ENCODE data around the gene RAD51. TPM values are rescaled to one million over a fixed set of nuclear protein-coding genes. Genes with fewer than 3 reads are reported as not detected.
"Not testable (repeated sequence)": the region's sequence is repeated elsewhere in the genome, so short reads cannot be mapped to it uniquely, and the experiment has no call there.

RAD51 gene
- total RNA-seq, 2 donors from 2014 or later = 2.3 TPM; not detected in 1

DNA sequence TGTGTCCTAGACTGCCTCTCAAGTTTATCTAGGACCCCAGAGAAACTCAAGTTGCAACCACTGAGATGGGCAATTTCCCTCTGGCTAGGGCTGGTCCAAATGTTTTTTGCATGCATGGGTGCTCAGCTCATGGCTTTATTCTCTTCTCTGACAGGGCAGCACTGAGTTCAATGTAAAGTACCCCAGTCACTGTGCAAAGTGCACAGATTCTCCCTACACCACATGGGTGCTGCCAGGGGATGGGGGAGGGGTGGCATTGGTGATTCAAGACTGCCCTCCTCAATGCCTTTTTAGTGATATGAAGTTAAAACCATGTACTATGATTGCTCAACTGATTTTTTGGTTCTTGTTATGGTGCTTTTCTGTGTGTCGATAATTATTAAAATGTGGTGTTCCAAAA is 14.8 kb upstream of the RAD51 start:
- H3K4me1 ChIP-seq = no peaks in the 10 kb centered on the region
- 79 to 84% methylated on average over 1 of the region's 1 CpG for WGBS, 2 donors
- intact Hi-C loops (cut with DNase I) = no loop called here
- H3K4me3 ChIP-seq = no peak overlapping the region
- no peaks in the 10 kb centered on the region for H3K36me3 ChIP-seq (replicated peaks in 1 of 2; ENCODE audit: insufficient read depth in 1 of 2, low read depth in 2 of 2)
- TF ChIP-seq, protein P1, sequence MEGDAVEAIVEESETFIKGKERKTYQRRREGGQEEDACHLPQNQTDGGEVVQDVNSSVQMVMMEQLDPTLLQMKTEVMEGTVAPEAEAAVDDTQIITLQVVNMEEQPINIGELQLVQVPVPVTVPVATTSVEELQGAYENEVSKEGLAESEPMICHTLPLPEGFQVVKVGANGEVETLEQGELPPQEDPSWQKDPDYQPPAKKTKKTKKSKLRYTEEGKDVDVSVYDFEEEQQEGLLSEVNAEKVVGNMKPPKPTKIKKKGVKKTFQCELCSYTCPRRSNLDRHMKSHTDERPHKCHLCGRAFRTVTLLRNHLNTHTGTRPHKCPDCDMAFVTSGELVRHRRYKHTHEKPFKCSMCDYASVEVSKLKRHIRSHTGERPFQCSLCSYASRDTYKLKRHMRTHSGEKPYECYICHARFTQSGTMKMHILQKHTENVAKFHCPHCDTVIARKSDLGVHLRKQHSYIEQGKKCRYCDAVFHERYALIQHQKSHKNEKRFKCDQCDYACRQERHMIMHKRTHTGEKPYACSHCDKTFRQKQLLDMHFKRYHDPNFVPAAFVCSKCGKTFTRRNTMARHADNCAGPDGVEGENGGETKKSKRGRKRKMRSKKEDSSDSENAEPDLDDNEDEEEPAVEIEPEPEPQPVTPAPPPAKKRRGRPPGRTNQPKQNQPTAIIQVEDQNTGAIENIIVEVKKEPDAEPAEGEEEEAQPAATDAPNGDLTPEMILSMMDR (IDR thresholded peaks at IDR 0.05) = no peak
- TF ChIP-seq POLR2A (IDR thresholded peaks at IDR 0.05) = no peak
- ATAC-seq (no peak), DNase-seq (no peak)
- H3K27ac ChIP-seq = no peak overlapping the region
- H3K9me3 ChIP-seq = no peaks in the 10 kb centered on the region
- no peaks in the 10 kb centered on the region for H3K27me3 ChIP-seq

DNA sequence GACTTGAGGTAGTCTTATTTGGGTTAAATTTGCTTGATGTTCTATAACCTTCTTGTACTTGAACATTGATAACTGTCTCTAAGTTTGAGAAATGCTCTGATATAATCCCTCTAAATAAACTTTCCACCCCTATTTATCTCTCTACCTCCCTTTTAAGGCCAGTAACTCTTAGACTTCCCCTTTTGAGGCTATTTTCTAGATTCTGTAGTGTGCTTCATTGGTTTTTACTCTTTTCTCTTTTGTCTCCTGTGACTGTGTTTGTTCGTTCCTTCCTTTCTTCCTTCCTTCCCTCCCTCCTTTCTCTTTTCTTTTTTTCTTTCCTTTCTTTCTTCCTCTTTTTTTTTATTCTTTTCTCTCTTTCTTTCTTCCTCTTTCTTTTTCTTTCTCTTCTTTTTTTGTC is 14.0 kb upstream of the RAD51 start:
- intact Hi-C loops (cut with DNase I); DNase-seq; ATAC-seq: not testable (repeated sequence)

GRCh38 chr15:40684381-40684780 is 10.6 kb upstream of the RAD51 start:
- TF ChIP-seq, protein P1 (IDR thresholded peaks at IDR 0.05) = no peak
- TF ChIP-seq POLR2A (IDR thresholded peaks at IDR 0.05) = no peak
- no peak overlapping the region for H3K27ac ChIP-seq
- DNase-seq (no peak), ATAC-seq (no peak)
- intact Hi-C loops (cut with DNase I) = no loop called here
- H3K4me1 ChIP-seq = no peaks in the 10 kb centered on the region
- H3K4me3 ChIP-seq = no peak overlapping the region
- no peaks in the 10 kb centered on the region for H3K9me3 ChIP-seq
- no peaks in the 10 kb centered on the region for H3K36me3 ChIP-seq (replicated peaks in 1 of 2; ENCODE audit: insufficient read depth in 1 of 2, low read depth in 2 of 2)
- H3K27me3 ChIP-seq = no peaks in the 10 kb centered on the region

More for the DNA sequence above, 14.0 kb upstream of the RAD51 start:
- not testable (repeated sequence) for H3K9me3 ChIP-seq; H3K4me3 ChIP-seq; H3K4me1 ChIP-seq; H3K36me3 ChIP-seq (replicated peaks in 1 of 2; ENCODE audit: insufficient read depth in 1 of 2, low read depth in 2 of 2); H3K27ac ChIP-seq; H3K27me3 ChIP-seq
- WGBS, 2 donors = 50 to 71% methylated on average over 1 of the region's 1 CpG

- DNase-seq (no peak), ATAC-seq (no peak)
- Histone ChIP-seq H3K27me3 (no peaks in the 10 kb centered on the region), H3K4me1 (no peaks in the 10 kb centered on the region), H3K27ac (no peak overlapping the region), H3K36me3 (replicated peaks in 1 of 2; ENCODE audit: insufficient read depth in 1 of 2, low read depth in 2 of 2) (no peaks in the 10 kb centered on the region), H3K4me3 (no peak overlapping the region), H3K9me3 (no peaks in the 10 kb centered on the region)
- 70 to 93% methylated on average over 2 of the region's 2 CpGs for WGBS, 2 donors
- intact Hi-C loops (cut with DNase I) = no loop called here
- no peak for TF ChIP-seq POLR2A (IDR thresholded peaks at IDR 0.05)
- TF ChIP-seq, protein P1 (IDR thresholded peaks at IDR 0.05) = no peak
These were observed 9.6 kb upstream of the RAD51 start for GRCh38 chr15:40685376-40685775.

DNA sequence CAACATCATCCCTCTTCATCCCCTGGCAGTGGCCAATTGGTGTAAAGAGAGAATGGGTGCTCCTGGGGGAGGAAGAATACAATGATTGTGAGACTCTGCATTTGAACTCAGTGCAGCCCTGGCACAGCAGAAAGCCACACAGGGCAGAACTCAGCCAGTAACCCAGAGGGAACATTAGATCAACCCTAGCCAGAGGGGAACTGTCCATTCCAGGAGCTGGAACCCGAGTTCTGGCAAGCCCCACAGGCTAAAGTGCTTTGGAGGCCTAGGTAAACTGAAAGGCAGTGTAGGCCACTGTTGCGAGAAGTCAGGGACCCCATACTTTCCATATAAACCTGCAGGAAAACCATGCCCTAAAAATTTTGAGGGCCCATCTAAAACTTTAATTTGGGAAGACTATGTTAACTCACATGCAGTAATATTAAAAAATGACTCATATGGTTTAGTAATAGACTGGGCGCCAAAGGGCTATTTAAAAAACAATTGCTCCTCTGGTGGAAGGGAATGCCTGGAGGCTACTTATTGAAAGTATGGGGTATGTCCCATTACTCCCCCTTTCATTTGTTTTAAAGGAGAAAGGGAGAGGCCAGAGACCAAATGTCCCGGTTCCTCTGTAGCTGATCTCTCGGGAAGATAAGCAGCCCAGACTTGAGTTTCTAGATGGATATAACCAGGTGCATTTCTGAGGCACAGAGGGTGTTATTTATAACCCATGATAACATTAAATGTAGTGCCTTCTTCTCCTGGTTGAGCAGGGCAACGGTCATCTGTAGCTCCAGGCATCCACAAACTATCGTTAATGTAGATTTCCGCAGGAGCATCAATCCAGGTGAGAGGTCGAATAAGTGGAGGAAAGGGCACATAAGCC is 5.8 kb upstream of the RAD51 start:
- DNase-seq (no peak), ATAC-seq (no peak)
- Histone ChIP-seq H3K27me3 (no peaks in the 10 kb centered on the region), H3K4me3 (no peak overlapping the region), H3K27ac (no peak overlapping the region), H3K4me1 (peaks cover 9% of the 10 kb centered on the region), H3K9me3 (no peaks in the 10 kb centered on the region), H3K36me3 (replicated peaks in 1 of 2; ENCODE audit: insufficient read depth in 1 of 2, low read depth in 2 of 2) (peaks cover 0 to 1% of the 10 kb centered on the region in 2 donors)
- TF ChIP-seq POLR2A (IDR thresholded peaks at IDR 0.05) = no peak
- TF ChIP-seq, protein P1 (IDR thresholded peaks at IDR 0.05) = no peak
- 83 to 86% methylated on average over 9 of the region's 9 CpGs for WGBS, 2 donors
- intact Hi-C loops (cut with DNase I) = no loop called here
